Stimulated activated naive CD8-positive, alpha-beta T cell treated with anti-CD3 and anti-CD28 coated beads, Interleukin-15, Interleukin-2, amounts not matched to agents 100 ng/mL and 50 ng/mL, for 24 hours (primary cell): ENCODE results near the gene CHORDC1.
"Not testable (repeated sequence)": the region's sequence is repeated elsewhere in the genome, so short reads cannot be mapped to it uniquely, and the experiment has no call there.

ENCODE experiments used
- H3K27ac Mint-ChIP-seq: one replicate; pipeline ENCODE4 v1.8.0; 2021; ENCODE audit warnings: mild to moderate bottlenecking, mixed read lengths
- H3K27me3 Mint-ChIP-seq: one replicate; pipeline ENCODE4 v1.8.0; 2021; ENCODE audit warnings: mixed read lengths
- H3K36me3 Mint-ChIP-seq: one replicate; pipeline ENCODE4 v1.8.0; 2021; ENCODE audit warnings: low read depth, mixed read lengths
- H3K4me1 Mint-ChIP-seq: one replicate; pipeline ENCODE4 v1.8.0; 2021; ENCODE audit warnings: low read depth, mixed read lengths
- H3K4me3 Mint-ChIP-seq: one replicate; pipeline ENCODE4 v1.8.0; 2021; ENCODE audit warnings: mild to moderate bottlenecking, mixed read lengths
- H3K9me3 Mint-ChIP-seq: one replicate; pipeline ENCODE4 v1.8.0; 2021; ENCODE audit warnings: mixed read lengths

The CHORDC1 gene

GRCh38 chr11:90192869-90193582, 29.8 kb downstream of the CHORDC1 start:
- H3K4me3 Mint-ChIP-seq, result no peak overlapping the region
- no peak overlapping the region for H3K27ac Mint-ChIP-seq
- no peaks in the 10 kb centered on the region for H3K27me3 Mint-ChIP-seq
- no peaks in the 10 kb centered on the region for H3K9me3 Mint-ChIP-seq
- H3K4me1 Mint-ChIP-seq, result no peaks in the 10 kb centered on the region
- peaks cover 49% of the 10 kb centered on the region for H3K36me3 Mint-ChIP-seq

GRCh38 chr11:90189011-90189410, 33.8 kb downstream of the CHORDC1 start:
- Mint-ChIP-seq H3K27ac (no peak overlapping the region), H3K36me3 (peaks cover 36% of the 10 kb centered on the region), H3K9me3 (no peaks in the 10 kb centered on the region), H3K4me1 (no peaks in the 10 kb centered on the region), H3K4me3 (no peak overlapping the region), H3K27me3 (no peaks in the 10 kb centered on the region)

DNA sequence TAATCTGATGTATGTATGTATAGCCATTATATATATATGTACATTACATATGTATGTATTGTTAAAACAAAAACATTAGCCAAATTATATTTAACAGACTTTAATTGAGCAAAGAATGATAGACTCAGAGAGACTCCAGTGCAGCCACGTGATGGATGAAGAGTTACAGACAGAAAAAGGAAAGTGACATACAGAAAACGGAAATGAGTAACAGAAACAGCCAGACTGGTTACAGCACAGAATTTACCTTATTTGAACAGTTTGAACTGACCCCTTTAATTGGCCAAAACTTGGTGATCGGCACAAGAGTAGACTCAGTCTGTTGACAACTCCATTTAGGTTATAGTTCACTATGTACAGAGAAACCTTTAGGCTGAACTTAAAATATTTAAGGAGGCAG, 35.0 kb downstream of the CHORDC1 start:
- H3K4me1 Mint-ChIP-seq, result no peaks in the 10 kb centered on the region
- no peak overlapping the region for H3K4me3 Mint-ChIP-seq
- peaks cover 36% of the 10 kb centered on the region for H3K36me3 Mint-ChIP-seq
- no peaks in the 10 kb centered on the region for H3K9me3 Mint-ChIP-seq
- H3K27me3 Mint-ChIP-seq, result no peaks in the 10 kb centered on the region
- H3K27ac Mint-ChIP-seq, result no peak overlapping the region

- no peaks in the 10 kb centered on the region for H3K4me1 Mint-ChIP-seq
Measured at GRCh38 chr11:90179923-90180322, 42.9 kb downstream of the CHORDC1 start.

GRCh38 chr11:90178751-90179150, 44.1 kb downstream of the CHORDC1 start:
- no peaks in the 10 kb centered on the region for H3K4me1 Mint-ChIP-seq
- H3K36me3 Mint-ChIP-seq, result no peaks in the 10 kb centered on the region
- H3K27me3 Mint-ChIP-seq, result no peaks in the 10 kb centered on the region
- no peak overlapping the region for H3K27ac Mint-ChIP-seq
- no peak overlapping the region for H3K4me3 Mint-ChIP-seq
- no peaks in the 10 kb centered on the region for H3K9me3 Mint-ChIP-seq

More at GRCh38 chr11:90179923-90180322, 42.9 kb downstream of the CHORDC1 start:
- no peaks in the 10 kb centered on the region for H3K9me3 Mint-ChIP-seq
- no peak overlapping the region for H3K27ac Mint-ChIP-seq
- H3K27me3 Mint-ChIP-seq, result no peaks in the 10 kb centered on the region
- H3K4me3 Mint-ChIP-seq, result no peak overlapping the region
- no peaks in the 10 kb centered on the region for H3K36me3 Mint-ChIP-seq

DNA sequence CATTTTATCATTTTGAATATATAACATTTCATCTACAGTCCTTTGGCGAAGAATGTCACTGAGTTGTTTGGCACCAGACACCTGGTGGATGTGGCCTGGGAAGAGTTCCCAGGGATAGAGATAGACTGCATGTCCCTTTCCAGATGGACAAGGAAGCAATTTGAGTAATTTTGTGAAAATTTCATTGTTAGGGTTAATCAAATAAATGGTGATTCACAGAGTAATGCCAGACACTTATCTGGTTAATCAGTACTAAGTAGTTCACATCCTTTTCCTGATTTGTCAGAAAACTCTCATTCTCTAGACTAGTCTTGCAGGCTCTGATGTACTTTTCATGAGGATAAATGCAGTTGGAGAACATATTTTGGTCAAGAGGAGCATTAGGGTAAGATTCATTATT, 46.8 kb downstream of the CHORDC1 start:
- Mint-ChIP-seq H3K27me3 (no peaks in the 10 kb centered on the region), H3K4me1 (no peaks in the 10 kb centered on the region), H3K27ac (no peak overlapping the region), H3K4me3 (no peak overlapping the region), H3K9me3 (no peaks in the 10 kb centered on the region), H3K36me3 (no peaks in the 10 kb centered on the region)

- Mint-ChIP-seq H3K36me3 (no peaks in the 10 kb centered on the region), H3K9me3 (no peaks in the 10 kb centered on the region), H3K27me3 (peaks cover 5% of the 10 kb centered on the region), H3K4me3 (no peak overlapping the region), H3K27ac (no peak overlapping the region), H3K4me1 (no peaks in the 10 kb centered on the region)
Measured at GRCh38 chr11:90171359-90171758, 51.5 kb downstream of the CHORDC1 start.

- Mint-ChIP-seq H3K4me1 (no peaks in the 10 kb centered on the region), H3K27me3 (peaks cover 10% of the 10 kb centered on the region), H3K36me3 (no peaks in the 10 kb centered on the region), H3K4me3 (no peak overlapping the region), H3K9me3 (no peaks in the 10 kb centered on the region), H3K27ac (no peak overlapping the region)
Measured at GRCh38 chr11:90168571-90168970, 54.3 kb downstream of the CHORDC1 start.

- not testable (repeated sequence) for H3K36me3 Mint-ChIP-seq, H3K9me3 Mint-ChIP-seq, H3K27me3 Mint-ChIP-seq, H3K4me3 Mint-ChIP-seq, H3K27ac Mint-ChIP-seq, H3K4me1 Mint-ChIP-seq
Measured at GRCh38 chr11:90167704-90168103, 55.1 kb downstream of the CHORDC1 start.

DNA sequence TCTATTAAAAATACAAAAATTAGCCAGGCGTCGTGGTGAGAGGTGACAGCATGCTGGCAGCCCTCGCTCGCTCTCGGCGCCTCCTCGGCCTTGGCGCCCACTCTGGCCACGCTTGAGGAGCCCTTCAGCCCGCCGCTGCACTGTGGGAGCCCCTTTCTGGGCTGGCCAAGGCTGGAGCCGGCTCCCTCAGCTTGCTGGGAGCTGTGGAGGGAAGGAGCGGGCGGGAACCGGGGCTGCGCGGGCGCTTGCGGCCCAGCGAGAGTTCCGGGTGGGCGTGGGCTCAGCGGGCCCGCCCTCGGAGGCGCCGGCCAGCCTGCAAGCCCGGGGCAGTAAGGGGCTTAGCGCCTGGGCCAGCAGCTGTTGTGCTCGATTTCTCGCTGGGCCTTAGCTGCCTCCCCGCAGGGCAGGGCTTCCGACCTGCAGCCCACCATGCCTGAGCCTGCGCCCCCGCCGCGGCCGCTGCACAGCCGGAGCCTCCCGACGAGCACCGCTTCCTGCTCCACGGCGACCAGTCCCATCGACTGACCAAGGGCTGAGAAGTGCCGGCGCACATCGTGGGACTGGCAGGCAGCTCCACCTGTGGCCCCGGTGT, 55.8 kb downstream of the CHORDC1 start:
- H3K27ac Mint-ChIP-seq, H3K36me3 Mint-ChIP-seq, H3K4me3 Mint-ChIP-seq, H3K4me1 Mint-ChIP-seq, H3K9me3 Mint-ChIP-seq: not testable (repeated sequence)
- H3K27me3 Mint-ChIP-seq, result peaks cover 11% of the 10 kb centered on the region
